GM12872 (cell line): ENCODE data around the gene TRAM2.

Experiments used
- TF ChIP-seq, protein P1 (sequence below): IDR thresholded peaks from 3 replicates; pipeline ENCODE4 v1.5.1; 2011; ENCODE audit warnings: low read depth, mild to moderate bottlenecking, low read length, moderate library complexity; ENCODE audit not compliant: insufficient read depth

The TRAM2 gene

DNA sequence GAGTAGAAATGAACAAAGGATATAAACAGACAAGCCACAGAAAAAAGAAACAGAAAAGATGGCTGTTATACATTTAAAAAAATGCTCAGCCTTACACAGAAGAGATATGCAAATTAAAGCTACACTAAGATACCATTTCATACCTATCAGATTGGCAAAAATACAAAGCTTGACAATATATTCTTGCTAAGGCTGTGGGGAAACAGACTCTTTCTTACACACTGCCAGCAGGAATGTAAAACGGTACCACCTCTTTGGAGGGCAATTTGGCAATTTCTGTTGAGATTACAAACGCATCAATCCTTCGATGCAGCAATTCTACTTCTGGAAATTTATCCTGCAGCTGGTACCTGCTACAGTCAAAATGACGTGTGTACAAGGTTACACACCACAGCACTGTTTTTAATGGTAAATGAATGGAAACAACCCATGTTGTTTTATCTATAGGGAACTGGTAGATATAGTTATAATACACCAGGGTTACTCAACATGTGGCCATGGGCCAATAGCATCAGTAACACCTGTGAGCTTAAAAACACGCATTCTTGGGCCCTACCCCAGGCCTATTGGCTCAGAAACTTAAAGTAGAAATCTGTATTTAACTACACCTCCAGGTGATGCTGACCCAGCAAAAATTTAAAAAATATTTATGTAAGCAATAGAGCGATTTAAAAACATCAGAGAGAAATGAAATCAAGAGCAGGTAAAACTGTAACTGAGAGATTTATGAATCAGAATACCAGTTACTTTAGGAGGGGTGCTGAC, 53.3 kb downstream of the TRAM2 start:
- TF ChIP-seq, protein P1, sequence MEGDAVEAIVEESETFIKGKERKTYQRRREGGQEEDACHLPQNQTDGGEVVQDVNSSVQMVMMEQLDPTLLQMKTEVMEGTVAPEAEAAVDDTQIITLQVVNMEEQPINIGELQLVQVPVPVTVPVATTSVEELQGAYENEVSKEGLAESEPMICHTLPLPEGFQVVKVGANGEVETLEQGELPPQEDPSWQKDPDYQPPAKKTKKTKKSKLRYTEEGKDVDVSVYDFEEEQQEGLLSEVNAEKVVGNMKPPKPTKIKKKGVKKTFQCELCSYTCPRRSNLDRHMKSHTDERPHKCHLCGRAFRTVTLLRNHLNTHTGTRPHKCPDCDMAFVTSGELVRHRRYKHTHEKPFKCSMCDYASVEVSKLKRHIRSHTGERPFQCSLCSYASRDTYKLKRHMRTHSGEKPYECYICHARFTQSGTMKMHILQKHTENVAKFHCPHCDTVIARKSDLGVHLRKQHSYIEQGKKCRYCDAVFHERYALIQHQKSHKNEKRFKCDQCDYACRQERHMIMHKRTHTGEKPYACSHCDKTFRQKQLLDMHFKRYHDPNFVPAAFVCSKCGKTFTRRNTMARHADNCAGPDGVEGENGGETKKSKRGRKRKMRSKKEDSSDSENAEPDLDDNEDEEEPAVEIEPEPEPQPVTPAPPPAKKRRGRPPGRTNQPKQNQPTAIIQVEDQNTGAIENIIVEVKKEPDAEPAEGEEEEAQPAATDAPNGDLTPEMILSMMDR = no peak

DNA sequence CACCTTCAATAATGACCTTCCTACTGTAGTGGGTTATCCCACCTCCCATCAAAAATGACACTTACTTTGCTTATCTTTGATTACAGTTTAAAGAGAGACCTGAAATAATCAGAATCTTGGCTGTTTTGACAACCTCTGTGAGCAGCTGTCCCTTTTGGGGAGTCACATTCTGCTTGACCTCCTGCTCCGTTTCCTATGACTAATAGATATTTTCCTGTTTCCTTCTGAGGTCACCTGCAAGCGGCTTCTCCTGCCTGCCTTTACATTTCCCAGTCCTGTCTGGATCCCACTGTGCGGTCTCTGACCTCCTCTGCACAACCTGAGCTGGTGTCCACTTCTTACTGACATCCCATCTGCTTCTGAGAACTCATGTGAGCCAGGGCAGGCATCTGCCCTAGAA, 54.2 kb downstream of the TRAM2 start:
- TF ChIP-seq, protein P1 = no peak

DNA sequence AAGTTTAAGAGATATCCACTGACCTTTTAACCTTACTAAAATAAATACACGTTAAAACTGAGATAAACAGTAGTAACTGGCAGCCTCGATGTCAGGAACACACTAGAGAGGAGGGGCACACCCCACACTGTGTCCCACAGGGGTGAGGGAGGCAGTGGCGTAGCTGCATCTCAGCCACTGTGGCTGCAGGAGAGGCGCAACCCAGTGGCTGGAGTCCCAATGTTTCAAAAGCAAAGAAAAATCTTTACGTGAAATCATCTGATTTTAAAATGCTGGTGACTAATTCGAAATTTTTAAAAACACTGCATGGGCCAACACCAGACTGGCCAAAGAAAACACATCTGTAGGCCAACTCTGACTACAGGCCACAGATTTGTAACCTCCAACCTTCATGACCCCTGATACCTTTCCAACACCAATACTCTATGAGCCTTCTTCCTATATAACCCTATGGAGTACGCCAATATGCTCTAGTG, 54.7 kb downstream of the TRAM2 start:
- TF ChIP-seq, protein P1 = no peak

GRCh38 chr6:52519618-52520017, 57.2 kb downstream of the TRAM2 start:
- TF ChIP-seq, protein P1 = no peak

- TF ChIP-seq, protein P1 = no peak
Measured at GRCh38 chr6:52518279-52518945, 58.4 kb downstream of the TRAM2 start.

GRCh38 chr6:52517502-52518278, 59.2 kb downstream of the TRAM2 start:
- TF ChIP-seq, protein P1 = no peak

DNA sequence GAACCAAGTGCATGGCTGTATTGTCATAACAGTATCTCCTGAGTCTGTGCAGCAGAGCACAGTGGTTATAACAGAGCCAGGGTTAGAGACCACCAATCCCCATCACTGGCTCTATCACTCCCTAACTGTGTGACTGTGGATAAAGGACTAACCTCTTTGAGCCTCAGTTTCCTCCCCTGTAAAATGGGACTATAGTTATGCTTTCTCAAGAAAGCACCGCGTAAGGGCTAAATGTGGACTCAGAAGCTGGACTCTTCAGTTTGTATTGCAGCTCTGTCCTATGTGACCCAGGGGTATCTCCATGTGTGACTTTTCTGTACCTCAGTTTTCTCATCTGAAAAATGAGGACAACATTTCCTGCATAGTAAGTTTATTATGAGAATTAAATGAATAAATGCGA, 59.9 kb downstream of the TRAM2 start:
- TF ChIP-seq, protein P1 = no peak
